Smooth muscle cell (in vitro differentiated cells): ENCODE results near the gene SOX13. TPM values are rescaled to one million over a fixed set of nuclear protein-coding genes. Genes with fewer than 3 reads are reported as not detected.

Experiments used
- DNase-seq: peaks from one replicate; lab custom pipeline; 2025; ENCODE audit not compliant: unreplicated experiment; lab: John Stamatoyannopoulos, UW
- H2AFZ ChIP-seq: fragments of 200-600 bp; sonication (generic); 2 replicates; pipeline ENCODE4 v1.6.0; 2016; ENCODE audit warnings: antibody characterized with exemption, low read depth, mild to moderate bottlenecking
- H3F3A ChIP-seq: fragments of 200-600 bp; sonication (generic); 2 replicates; pipeline ENCODE4 v1.6.0; 2017; ENCODE audit warnings: antibody characterized with exemption, low read depth
- H3K27ac ChIP-seq: fragments of 200-600 bp; sonication (generic); 2 replicates; pipeline ENCODE4 v1.5.1; 2016; ENCODE audit warnings: low read depth, mild to moderate bottlenecking
- H3K27me3 ChIP-seq: fragments of 200-600 bp; sonication (generic); 2 replicates; pipeline ENCODE4 v1.6.1; 2016; ENCODE audit warnings: low read depth, mild to moderate bottlenecking
- H3K36me3 ChIP-seq: fragments of 200-600 bp; sonication (generic); 2 replicates; pipeline ENCODE4 v1.5.1; 2016; ENCODE audit warnings: low read depth
- H3K4me1 ChIP-seq: fragments of 200-600 bp; sonication (generic); 2 replicates; pipeline ENCODE4 v1.5.1; 2016; ENCODE audit warnings: low read depth
- H3K4me2 ChIP-seq: fragments of 200-600 bp; sonication (generic); 2 replicates; pipeline ENCODE4 v1.6.0; 2016; ENCODE audit warnings: mild to moderate bottlenecking
- H3K4me3 ChIP-seq: fragments of 200-600 bp; sonication (generic); 2 replicates; pipeline ENCODE4 v1.5.1; 2016; ENCODE audit warnings: mild to moderate bottlenecking
- H3K79me2 ChIP-seq: fragments of 200-600 bp; sonication (generic); 2 replicates; pipeline ENCODE4 v1.6.0; 2016; ENCODE audit warnings: low read depth, mild to moderate bottlenecking
- H3K9ac ChIP-seq: fragments of 200-600 bp; sonication (generic); 2 replicates; pipeline ENCODE4 v1.6.0; 2016; ENCODE audit warnings: low read depth
- H3K9me3 ChIP-seq: fragments of 200-600 bp; sonication (generic); replicated peaks from 2 replicates; pipeline ENCODE4 v1.5.1; 2016; ENCODE audit warnings: low read depth
- H4K20me1 ChIP-seq: fragments of 200-600 bp; sonication (generic); 2 replicates; pipeline ENCODE4 v1.6.0; 2016; ENCODE audit warnings: low read depth
- WGBS: methylation state at CpG from one replicate; pipeline ENCODE4 v1.1.7; 2016; ENCODE audit warnings: low lambda C conversion rate; 5-methylcytosine and 5-hydroxymethylcytosine counted together
- polyA plus RNA-seq: library from polyadenylated mRNA; unstranded; fragments of >200 nt; fragmentation: Nextera tagmentation; extraction: Ambion mirVana; gene quantifications from 2 replicates; pipeline ENCODE4 v1.2.1, GENCODE V29; 2016
- total RNA-seq: library from RNA; depleted of rRNA; stranded (reverse); fragments of >200 nt; gene quantifications from 2 replicates; pipeline ENCODE4 v1.2.3, GENCODE V29; 2014
- TF ChIP-seq, protein P1 (sequence below): fragments of 200-600 bp; sonication (generic); IDR thresholded peaks from 2 replicates; pipeline ENCODE4 v1.5.1; 2017; ENCODE audit warnings: borderline replicate concordance, mild to moderate bottlenecking, antibody characterized with exemption; ENCODE audit not compliant: insufficient read depth, poor library complexity, severe bottlenecking

The SOX13 gene
- 2.3 and 2.6 TPM in 2 replicates for total RNA-seq
- polyA plus RNA-seq, result 0.41 and 7.0 TPM in 2 replicates

DNA sequence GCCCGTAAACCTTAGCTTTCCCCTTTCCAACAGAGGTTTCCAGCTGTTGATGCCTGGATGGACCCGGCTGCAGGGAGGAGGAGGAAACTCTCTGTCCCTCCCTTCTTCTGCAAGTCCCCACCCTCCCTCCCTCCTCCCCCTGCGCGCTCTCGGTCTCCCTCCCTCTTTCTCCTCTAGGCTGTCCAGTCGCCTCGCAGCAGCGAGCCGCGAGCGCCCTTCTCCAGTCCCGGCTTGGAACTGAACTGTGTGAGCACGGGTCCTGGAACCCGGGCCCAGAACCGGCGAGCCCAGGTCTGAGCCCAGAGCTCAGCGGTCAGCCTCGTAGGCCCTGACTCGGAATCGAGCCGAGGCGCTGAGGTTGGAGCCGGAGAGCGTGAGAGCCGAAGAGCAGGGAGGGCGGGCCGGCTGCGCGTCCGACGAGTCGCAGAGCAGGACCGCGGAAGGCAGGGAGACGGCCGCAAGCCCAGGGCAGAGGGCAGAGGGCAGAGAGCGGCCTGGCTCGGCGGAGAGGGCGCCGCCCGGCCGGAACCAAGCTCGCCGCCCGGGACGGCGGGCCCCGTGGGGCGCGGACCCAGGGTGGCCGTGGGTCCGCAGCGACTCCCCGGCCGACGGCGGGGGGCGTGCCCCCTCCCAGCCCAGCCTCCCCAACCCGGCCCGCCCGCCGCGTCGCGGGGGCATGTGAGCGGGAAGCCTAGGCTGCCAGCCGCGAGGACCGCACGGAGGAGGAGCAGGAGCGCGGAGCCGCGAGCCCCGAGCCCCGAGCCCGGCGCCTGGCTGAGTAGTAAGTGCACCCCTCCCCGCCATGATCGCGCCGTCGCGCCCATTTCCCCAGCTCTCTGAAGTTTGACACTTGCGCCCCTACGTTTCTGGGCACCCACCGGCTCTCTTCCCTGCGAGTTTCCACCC lies at the start of gene SOX13:
Gene SOX13, plus strand, starts transcription at position 185 of the 906 bp plus-strand sequence. CDS start 39,801 bp downstream, outside the sequence.
- Histone ChIP-seq H3K36me3 (no peaks in the 10 kb centered on the region), H4K20me1 (no peaks in the 10 kb centered on the region), H3K9me3 (no peaks in the 10 kb centered on the region), H3K9ac (peak within 1 kb of the TSS; percentile 32), H3K27ac (no peak within 1 kb of the TSS), H3K27me3 (no peaks in the 10 kb centered on the region), H3K4me1 (peaks cover 15% of the 10 kb centered on the region), H3F3A (no peaks in the 10 kb centered on the region), H2AFZ (peak within 1 kb of the TSS; percentile 100), H3K4me2 (peak within 1 kb of the TSS; percentile 95), H3K4me3 (peak within 1 kb of the TSS; percentile 91), H3K79me2 (no peaks in the 10 kb centered on the region)
- under 1% methylated on average over 58 of the region's 89 CpGs for WGBS
- TF ChIP-seq, protein P1, sequence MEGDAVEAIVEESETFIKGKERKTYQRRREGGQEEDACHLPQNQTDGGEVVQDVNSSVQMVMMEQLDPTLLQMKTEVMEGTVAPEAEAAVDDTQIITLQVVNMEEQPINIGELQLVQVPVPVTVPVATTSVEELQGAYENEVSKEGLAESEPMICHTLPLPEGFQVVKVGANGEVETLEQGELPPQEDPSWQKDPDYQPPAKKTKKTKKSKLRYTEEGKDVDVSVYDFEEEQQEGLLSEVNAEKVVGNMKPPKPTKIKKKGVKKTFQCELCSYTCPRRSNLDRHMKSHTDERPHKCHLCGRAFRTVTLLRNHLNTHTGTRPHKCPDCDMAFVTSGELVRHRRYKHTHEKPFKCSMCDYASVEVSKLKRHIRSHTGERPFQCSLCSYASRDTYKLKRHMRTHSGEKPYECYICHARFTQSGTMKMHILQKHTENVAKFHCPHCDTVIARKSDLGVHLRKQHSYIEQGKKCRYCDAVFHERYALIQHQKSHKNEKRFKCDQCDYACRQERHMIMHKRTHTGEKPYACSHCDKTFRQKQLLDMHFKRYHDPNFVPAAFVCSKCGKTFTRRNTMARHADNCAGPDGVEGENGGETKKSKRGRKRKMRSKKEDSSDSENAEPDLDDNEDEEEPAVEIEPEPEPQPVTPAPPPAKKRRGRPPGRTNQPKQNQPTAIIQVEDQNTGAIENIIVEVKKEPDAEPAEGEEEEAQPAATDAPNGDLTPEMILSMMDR, result no peak
- peak; percentile 56 for DNase-seq

GRCh38 chr1:204025917-204026707 lies 46.8 kb upstream of the SOX13 start:
- no peak overlapping the region for H3K4me3 ChIP-seq
- WGBS, result 47% methylated on average over 17 of the region's 17 CpGs
- TF ChIP-seq, protein P1, result no peak
- H3K27me3 ChIP-seq, result peaks cover 3% of the 10 kb centered on the region
- no peaks in the 10 kb centered on the region for H4K20me1 ChIP-seq
- H3K79me2 ChIP-seq, result no peaks in the 10 kb centered on the region
- H2AFZ ChIP-seq, result no peak overlapping the region
- H3K27ac ChIP-seq, result no peak overlapping the region
- H3K4me2 ChIP-seq, result no peak overlapping the region
- no peaks in the 10 kb centered on the region for H3K9me3 ChIP-seq
- peaks cover 12% of the 10 kb centered on the region for H3K4me1 ChIP-seq
- no peak for DNase-seq
- no peaks in the 10 kb centered on the region for H3F3A ChIP-seq
- H3K36me3 ChIP-seq, result no peaks in the 10 kb centered on the region
- H3K9ac ChIP-seq, result no peak overlapping the region

DNA sequence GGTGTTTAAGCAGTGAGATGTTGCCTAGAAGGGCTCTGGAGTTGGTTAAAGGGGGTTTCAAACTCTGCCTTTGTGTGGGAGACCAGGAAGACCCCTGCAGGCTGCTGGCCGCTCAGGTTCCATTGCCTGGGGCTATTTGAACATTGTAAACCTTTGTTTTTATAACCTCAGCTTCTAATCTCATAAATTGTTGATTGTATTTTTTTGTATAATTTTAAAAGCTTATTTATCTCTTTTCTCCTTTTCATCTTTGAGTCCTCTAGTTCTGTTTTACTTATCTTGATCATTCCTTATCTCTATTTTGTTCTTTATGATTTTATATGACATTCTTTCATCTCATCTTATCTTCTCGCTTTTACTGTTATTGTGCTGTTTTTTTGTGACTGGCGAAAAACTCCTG lies 45.5 kb upstream of the SOX13 start:
- no peaks in the 10 kb centered on the region for H3K79me2 ChIP-seq
- no peak overlapping the region for H3K9ac ChIP-seq
- no peaks in the 10 kb centered on the region for H4K20me1 ChIP-seq
- TF ChIP-seq, protein P1, result no peak
- no peak overlapping the region for H3K4me3 ChIP-seq
- DNase-seq, result no peak
- no peaks in the 10 kb centered on the region for H3K36me3 ChIP-seq
- peaks cover 12% of the 10 kb centered on the region for H3K4me1 ChIP-seq
- H2AFZ ChIP-seq, result no peak overlapping the region
- WGBS, result 55% methylated on average over 3 of the region's 3 CpGs
- H3K27ac ChIP-seq, result no peak overlapping the region
- H3K9me3 ChIP-seq, result no peaks in the 10 kb centered on the region
- H3F3A ChIP-seq, result no peaks in the 10 kb centered on the region
- no peak overlapping the region for H3K4me2 ChIP-seq
- H3K27me3 ChIP-seq, result peaks cover 3% of the 10 kb centered on the region
